Central memory CD4-positive, alpha-beta T cell (primary cell): Measurements from ENCODE around the gene TRPM3.

ENCODE experiments used
- DNase-seq: peaks from one replicate; pipeline ENCODE4 v3.0.0; 2022

TRPM3 gene

DNA sequence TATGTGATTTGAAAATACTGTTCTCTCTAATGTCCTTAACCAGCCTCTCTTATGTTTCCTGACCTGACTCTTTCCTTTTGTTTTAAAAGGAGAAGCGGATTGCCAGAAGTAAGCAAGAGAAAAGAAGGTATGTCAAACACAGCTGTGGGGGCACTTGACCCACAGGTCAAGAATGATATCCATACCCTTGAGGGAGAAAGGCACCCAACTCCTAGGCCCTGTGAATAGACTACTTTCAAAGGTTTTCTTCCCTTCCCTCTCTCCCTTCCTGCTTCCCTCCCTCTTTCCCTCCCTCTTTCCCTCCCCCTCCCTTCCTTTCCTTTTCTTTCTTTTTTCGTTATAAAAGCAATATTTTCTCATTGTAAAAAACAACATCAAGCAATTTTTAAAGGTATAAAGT is 306.8 kb downstream of the TRPM3 start:
- no peak for DNase-seq

DNA sequence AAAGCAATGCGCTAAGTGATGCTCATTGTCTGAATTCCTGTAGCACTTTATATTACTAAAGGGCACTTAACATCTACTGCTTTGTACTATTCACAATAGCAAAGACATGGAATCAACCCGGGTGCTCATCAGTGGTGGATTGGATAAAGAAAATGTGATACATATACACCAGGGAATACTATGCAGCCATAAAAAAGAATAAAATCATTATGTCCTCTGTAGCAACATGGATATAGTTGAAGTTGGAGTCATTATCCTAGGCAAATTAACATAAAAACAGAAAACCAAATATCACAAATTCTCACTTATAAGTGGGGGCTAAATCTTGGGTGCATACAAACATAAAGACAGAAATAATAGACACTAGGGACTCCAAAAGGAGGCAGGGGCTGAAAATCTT is 308.3 kb downstream of the TRPM3 start:
- DNase-seq: no peak

DNA sequence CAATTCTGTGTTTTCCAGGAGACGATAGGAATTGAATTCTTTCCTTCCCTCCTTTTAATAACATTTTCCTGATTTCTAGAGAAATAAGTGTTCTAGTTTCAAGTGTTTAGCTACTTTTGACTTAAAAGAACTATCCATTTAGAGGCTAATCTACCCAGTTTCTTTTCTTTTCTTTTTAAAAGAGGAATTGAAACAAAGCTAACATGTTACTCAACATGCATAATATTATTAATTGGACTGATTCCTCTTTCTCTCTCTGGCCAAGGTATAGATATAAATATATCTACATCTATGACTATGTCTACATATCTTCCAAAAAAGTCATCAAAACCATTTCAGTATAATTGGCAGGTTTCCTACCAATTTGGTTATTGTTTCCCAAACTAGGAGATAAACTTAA is 309.8 kb downstream of the TRPM3 start:
- no peak for DNase-seq

DNA sequence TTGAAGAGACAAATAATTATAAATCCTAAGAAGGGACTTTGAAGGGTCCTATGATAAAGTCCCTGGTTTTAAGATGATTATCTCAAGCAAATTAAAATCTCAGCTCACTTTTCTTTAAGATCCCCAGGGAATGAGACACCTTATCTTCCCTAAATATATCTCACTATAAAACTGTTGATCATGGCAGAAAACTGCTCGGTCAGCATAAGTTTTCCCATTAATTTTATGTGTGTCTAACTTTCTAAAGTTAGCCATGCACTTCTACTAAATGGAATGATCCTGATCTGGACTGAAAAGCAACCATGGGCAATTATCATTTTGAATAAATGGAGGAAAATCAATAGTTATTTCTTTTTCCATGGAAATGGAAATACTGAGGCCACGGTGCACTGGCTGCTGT is 314.5 kb downstream of the TRPM3 start:
- DNase-seq: no peak

DNA sequence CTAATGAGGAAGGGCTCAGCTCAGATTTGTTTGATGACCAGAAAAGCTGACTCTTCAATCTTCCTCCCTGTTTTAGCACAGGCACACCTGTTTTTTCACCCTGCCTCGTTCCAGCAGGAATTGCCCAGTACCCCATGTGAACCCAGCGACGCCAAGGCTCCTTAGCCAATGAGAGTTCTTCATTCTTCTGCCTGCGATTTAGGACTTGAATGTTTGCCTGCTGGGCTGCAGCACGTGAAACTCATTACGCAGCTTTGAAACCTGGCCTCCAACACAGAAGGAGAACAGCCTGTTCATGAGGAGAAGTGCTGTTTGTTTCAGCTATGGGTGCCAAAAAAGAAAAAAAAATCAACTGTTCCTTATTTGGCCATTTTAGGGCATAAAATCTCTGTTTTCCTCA is 315.5 kb downstream of the TRPM3 start:
- DNase-seq: no peak

DNA sequence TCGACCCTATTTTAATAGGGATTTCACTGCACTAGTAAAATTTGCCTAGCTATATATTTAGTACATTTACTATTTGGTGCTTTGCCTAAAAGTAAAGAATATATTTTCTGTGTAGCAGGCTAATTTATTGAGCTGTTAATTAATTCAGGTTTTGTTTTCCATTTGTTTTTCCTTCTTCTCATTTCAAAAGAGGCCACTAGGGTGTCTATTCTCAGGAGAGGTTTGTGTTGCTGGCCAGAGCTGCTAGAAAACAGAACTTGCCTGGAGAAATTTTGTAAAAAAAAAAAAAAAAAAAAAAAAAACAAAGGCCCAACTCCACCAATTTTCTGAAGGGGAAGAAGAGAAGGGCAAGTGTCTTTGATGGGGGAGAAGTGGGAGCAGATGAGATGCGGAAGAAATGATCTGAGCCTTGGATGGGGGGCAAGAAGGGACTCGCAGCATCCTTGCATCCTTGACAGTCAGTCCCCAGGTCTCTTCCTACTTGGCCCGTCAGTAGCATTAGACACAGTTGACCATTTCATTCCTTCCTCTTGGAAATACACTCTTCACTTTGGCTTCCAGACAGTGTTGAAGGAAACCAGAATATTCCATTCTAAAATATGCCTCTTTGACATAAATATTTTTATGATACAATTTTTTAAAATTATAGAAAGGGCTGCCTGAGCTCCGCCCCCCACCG is 318.5 kb downstream of the TRPM3 start:
- no peak for DNase-seq

DNA sequence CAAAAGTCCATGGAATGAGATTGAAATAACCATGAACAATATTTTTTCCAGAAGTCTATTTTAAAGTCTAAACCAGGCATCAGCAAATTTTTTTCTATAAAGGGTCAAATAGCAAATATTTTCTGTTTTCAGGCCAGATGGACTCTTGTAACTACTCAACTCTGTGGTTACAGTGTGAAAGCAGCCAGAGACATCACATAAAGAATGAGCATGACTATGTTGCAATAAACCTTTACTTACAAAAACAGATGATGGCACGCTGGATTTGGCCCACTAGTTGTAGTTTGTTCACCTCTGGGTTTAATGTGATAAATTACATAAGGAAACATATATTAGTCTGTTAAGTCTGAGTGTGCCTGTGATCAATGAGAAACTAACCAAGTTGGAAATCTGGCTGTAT is 319.2 kb downstream of the TRPM3 start:
- DNase-seq: no peak

DNA sequence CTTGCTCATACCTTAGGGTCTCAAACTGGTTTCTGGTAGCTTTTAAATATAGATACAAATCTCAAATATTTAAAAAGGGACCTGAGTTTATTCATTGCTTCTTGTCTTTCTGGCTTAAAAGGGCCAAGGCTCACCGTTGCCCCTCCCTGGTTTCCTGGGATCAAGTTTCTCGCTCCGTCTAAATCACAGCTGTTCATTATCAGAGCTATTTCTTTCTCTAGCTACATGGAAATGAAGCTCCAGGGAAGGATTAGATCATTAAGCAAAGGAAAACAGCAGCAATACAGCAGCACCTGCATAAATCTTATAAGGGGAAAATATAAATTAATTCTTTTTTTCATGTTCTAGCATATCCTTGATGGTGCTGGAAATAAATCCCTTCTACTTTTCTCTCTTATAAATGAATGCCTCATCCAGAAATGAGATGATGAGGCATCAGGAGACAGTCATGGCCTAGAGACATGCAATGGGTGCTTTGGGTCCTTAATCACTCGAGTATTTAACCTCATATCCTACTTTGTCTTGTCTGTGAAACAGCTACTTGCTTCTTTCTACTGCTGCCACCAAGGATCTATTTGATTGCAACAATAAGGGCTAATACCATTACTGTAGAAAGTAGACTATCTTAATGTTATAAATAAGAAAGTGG is 320.1 kb downstream of the TRPM3 start:
- DNase-seq: no peak

DNA sequence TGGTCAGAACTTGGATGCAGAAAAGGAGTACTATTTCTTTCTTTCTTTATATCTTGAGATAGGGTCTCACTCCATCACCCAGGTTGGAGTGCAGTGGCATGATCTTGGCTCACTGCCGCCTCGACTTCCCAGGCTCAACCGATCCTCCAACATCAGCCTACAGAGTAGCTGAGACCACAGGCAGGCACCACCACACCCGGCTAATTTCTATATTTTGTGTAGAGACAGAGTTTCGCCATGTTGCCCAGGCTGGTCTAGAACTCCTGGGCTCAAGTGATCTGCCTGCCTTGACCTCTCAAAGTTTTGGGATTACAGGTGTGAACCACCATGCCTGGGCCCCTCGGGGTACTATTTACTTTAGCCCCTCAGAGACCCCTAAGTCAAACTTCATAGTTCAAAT is 323.4 kb downstream of the TRPM3 start:
- no peak for DNase-seq

DNA sequence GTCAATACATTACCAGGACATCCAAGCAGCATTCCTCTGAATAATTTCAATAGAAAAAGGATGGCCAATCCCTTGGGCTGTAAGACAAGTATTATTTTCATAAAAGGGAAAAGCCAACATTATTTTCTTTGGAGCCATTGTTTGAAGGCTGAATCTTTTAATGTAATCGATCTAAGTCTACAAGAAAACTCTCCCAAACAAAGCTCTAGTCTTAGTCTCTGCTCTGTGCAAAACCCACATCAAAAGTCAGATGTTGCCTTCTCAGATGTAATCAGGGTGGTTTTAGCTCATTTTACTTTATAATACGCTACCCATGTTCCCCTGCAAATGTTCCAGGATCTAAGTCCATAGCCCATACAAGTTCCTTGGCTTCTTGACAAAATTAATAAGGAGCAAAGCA is 325.6 kb downstream of the TRPM3 start:
- DNase-seq: no peak

DNA sequence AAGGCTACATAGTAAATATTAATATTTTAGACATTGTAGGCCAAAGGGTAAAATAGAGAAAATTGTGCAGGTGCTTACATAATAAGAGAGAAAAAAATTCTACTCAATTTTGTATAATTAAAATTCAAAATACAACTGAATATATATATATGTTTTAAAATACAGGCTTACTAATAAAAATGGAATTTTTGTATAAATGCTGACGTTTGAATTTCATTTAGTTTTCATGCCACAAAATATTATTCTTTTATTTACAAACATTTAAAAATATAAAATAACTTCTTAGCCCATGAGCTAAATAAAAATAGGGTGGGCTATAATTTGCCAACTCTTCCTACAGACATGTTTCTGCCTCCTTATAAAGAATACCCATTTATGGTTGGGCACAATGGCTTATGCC is 328.6 kb downstream of the TRPM3 start:
- no peak for DNase-seq

DNA sequence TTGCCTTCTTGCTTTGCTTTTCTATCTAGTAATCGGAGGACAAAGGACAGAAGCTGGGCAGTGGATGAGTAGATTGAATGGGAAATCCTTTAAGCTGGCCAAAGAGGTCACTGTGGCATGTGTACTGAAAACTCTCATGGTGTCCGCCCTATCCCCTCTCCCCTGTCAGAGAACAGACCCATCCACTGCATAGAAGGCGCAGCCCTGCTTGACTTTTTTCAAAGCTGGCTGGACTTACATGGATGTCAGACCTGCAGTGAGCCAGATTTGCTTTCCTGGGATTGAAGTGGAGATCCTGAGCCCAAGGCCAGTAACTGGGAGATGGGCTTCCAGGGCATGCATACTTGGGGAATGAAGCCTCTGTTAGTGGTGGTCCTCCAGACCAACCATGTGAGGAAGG is 329.5 kb downstream of the TRPM3 start:
- no peak for DNase-seq

DNA sequence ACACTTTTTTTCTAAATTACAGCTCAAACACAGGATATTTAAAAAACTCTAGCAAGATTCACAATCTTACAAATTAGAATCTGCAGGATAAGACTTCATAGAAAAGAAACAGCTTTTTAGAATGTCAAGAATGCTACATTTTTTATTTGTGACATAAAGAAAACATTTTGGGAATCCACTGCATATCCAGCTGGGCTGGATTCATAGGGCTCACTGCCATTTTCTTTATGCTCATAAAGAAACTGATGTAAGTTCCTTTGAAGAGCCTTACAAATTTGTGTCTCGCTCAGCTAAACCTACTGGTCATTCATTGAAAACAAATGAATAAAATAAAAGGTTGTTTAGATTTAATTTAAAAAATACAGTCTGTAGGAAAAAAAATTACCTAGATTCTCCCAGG is 332.3 kb downstream of the TRPM3 start:
- no peak for DNase-seq

DNA sequence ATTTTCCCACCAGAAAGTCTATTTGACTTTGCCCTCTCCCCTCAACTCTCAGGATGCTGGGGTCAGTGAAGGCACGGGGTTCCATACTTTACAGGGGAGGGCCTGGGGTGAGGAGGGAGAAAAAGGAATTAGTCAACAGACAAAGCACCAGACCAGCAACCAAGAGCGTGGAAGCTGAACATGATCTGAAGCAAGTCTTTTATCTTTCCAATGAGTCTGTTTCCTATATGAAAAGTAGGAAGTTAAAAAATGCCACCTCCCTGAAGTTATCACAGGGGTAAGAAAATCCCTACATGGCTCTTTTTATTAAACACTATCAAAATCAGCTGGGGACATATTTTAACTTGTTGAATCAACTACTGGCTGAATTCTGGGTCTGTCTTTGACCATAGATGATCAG is 337.0 kb downstream of the TRPM3 start:
- no peak for DNase-seq

DNA sequence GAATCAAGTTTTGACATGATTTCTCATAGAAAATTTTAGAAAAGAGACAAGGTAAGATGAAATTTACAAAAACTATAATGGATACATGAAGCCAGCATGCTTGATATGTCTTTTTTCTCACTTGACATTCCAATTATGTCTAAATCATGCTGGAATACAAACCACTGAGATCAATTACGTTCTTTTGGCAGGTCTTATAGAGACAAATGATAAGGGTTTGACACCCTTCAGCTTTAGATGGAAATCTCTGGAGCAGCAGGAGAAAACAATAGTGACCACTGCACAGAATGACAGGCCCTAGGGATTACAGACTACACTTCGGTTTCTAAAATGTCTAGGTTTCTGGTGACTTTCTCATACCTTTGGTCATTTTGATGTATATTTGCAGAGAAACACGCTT is 342.9 kb downstream of the TRPM3 start:
- DNase-seq: no peak

DNA sequence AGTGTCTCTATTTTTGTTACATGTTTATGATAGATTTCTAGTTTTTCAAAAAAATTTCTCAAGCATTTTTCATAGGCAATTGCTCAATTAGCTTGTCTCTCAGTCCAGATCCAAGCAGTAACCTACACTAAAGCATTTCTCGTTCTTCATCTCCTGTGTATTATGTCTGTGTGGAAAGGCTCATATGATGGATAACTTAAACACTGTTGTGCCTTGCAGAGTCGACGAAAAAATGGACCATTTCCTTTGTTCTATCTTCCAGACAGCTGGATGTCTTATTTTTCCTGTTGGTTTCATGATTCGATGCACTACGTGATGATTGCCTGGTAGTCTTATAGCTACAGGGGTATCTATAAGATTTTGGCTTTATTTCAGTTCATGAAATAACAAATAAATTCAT is 347.8 kb downstream of the TRPM3 start:
- no peak for DNase-seq

DNA sequence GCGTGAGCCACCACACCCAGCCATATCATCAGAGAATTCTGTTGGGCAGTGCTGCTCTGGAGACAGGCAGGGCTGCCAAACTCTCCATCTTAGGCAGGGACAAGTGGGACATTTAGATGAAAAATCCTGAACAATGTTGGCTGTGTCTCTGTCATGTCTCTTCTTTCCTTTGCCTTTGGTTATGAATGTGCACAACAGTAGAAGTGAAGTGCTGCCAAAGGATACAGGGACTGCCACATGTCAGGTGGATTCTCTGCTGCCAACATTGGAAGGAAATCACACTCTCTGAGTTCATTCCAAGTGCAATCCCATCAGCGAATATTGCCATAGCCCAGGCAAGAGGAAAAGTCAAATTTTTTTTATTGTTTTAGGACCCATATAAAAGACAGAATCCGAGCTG is 348.8 kb downstream of the TRPM3 start:
- no peak for DNase-seq

DNA sequence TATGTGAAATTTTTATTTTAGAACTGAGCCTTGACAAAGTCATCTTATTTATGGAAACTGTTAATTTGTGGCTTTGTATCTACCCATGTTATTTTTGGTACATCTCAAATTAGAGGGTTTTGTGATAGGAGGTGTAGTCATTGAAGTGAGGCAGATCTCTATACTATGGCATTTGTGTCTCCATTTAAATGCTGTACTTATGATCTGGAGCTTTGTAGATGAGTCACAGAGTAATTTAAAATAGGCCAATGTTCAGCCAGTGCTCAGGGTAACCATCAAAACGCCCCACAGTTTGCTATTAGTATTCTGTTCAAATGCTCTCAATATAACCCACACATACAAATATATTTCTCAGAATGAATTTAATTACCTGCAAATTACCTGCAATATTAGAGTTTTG is 355.5 kb downstream of the TRPM3 start:
- DNase-seq: no peak

DNA sequence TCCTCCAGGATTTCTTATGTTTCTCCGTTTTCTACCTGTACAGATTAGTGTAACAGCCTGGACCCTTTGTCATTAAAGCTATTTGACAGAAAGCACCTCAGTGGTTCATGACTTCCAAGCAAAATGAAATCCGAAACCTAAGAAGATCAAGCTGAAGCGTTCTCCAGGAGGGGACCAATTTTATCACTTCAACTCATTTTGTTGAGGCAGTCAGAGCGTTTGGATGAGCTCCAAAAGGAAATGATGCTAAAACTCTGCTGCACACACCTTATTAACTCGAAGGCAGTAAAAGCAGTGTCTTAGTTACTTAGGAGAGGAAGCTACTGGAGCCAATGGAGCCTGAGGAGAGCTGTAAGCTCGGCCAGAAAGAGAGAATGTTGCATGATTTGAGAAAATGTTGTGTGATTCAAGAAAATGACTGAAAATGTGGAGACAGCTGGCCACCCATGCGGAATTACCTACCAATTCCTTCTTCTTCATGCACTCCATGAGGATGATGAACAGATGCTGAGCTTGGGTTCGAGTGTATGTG is 360.2 kb downstream of the TRPM3 start:
- DNase-seq: no peak

DNA sequence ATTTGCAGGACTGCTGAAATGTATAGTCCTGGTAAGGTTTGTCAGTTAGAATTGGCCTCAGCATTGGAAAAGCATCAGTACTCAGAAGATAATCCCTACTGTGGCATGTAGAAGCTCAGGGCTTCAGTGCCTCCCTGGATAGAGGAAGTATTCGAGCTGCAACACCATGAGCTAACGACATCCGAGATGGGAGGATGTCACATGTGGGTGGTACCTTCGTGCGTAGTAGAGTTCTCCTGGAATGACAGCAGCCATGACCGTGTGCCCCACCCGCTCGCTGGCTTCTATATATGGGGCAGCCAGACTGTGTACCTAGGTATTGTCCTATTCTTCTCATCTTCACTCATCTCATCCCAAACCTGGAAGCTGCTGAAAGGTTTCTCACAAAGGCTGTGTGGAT is 361.2 kb downstream of the TRPM3 start:
- no peak for DNase-seq

DNA sequence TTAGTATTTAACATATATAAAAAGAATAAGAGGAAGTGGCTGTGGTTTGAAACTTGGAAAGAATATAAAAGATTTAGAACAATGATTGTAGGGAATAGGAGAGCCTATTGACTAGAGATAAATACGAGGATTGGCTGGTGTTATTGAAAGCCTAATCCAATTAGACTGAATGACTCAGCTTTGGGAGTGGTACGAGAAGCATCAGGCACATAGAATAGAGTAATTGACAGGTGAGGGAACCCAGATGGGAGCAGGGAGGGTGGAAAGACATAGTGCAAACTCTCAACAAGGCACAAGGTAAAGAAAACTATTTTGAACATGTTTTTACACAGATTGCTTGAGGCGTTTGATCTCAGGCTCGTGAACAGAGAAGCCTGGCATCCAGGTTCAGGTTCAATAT is 368.1 kb downstream of the TRPM3 start:
- no peak for DNase-seq

DNA sequence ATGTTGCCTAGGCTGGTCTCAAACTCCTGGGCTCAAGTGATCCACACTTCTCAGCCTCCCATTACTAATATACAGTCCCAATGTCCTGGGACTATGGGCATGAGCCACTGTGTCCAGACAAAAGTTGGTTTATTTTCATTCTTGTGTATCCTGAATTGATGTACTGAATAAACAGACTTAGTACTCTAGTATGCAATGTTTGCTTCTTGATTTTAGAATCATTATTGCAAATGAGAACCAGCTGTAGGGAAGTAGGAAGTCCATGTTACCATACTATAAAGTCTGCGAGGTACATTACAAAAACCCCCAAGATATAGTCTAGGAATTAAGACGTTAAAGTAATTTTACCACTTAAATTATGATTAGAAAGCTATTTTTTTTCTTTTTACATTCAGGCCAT is 372.4 kb downstream of the TRPM3 start:
- DNase-seq: no peak

DNA sequence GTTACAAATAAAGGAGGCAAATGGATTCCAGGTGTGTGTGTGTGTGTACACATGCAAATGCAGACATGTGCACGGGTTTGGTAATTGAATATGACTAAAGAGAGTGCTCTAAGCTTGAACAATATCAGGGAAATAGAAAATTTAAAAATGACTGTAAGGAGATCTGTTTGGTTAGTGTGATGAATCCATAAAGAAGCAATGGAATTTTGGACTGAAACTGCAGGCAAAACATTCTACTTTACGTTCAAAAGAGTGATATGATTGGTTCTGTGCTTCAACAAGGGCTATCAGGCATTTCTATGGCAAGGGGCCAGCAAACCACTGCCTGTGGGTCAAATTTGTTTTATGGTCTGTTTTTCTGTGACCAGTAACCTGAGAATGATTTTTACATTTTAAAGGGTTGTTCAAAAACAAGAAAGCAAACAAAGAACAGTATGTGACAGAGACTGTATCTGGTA is 374.1 kb downstream of the TRPM3 start:
- no peak for DNase-seq

DNA sequence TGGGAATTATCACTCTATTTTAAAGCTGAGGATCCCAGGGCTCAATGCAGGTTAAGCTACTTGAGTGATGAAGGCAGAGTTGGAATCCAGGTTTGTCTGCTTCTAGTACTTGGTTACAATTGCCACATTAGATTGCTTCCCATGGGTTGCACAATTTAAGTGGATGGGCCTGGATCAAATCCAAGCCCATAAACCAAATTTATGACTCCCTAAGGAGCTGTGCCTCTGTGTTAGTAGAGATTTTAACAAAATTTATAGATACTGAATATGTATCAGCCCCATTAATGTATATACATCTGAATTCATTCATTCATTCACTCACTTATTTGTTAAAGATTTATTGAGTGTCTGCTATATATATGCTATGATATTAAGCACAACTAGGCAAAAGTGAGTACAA is 374.7 kb downstream of the TRPM3 start:
- no peak for DNase-seq

DNA sequence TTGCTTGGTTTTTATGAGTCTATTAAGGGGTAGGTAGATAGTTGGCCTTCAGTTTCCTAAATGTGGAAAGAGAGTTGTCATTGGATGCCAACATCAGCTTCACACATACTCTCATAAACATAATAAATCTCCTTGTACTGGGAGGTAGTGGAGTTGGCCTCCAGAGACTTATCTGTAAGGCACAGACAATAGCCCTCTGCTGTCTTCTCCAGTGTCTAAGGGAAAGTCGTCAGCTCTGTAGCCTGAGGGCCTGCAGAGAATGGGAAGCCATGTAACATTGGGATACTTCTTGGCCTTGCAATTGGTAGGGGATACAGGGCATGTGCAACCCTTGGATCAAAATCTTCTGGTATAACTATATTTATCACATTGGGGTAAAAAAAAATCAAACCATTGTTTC is 375.1 kb downstream of the TRPM3 start:
- DNase-seq: no peak
